ENCODE data around the gene KRTCAP2. TPM values are rescaled to one million over a fixed set of nuclear protein-coding genes. Genes with fewer than 3 reads are reported as not detected.
A peak's percentile ranks its signal among the peaks of the same experiment; 100 is the strongest.
"Not testable (repeated sequence)": the region's sequence is repeated elsewhere in the genome, so short reads cannot be mapped to it uniquely, and the experiment has no call there.

Gene KRTCAP2
- polyA plus RNA-seq, 3 donors = 140 to 153 (median 152) TPM

DNA sequence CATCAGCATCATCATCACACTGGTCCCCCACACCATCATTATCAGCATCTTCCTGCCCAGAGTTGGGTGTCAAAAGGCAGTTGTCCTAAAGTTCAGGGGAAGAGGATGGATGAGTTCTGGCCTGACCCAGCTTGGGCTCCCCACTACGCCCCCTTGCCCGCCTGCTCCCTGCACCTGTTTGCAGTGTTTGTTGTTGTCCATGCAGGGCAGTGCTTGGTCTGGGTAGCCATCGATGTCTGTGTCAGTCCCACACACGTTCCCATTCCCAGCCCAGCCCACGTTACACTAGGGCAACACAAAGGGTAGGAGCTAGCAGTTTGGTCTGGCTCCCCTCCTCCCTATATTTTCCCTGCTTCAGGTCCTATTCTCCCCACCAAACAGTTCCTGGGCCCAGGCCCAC, 27.8 kb upstream of the KRTCAP2 start:
- DNase-seq (ENCODE audit: low read depth in 3 of 3, low spot score in 2 of 3) = no peak

DNA sequence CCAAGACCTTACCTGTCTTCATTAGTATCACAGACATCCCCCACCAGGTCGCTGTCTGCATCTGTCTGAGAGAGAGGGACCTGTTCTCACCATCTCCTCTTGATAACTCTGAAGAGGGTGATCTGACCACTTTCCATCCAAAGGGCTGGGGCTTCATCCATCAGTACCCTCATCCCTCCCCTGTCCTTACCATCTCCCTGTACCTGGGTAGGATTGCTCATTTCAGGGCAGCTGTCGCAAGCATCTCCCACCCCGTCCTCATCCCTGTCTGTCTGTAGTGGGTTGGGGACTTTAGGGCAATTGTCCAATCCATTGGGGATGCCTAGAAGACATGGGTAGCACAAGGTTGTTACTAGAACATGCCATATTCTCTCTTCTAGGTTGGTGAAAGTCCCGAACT, 26.7 kb upstream of the KRTCAP2 start:
- DNase-seq (ENCODE audit: low read depth in 3 of 3, low spot score in 2 of 3) = no peak

DNA sequence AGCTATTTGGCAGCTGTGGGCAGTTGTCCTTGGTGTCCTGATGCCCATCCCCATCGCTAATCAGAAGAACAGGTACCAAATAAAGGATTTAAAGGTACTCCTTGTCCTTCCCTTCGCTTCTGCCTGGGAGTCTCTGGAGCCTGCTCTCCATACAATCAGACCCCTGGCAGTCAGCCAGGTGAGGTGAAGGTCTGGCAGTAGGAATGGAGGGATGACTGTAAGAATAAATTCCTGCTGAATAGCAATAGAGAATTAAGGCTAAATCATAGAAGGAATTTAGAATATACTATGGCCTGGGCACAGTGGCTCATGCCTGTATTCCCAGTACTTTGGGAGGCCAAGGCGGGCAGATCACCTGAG, 25.4 kb upstream of the KRTCAP2 start:
- no peak for DNase-seq (ENCODE audit: low read depth in 3 of 3, low spot score in 2 of 3)

- DNase-seq (ENCODE audit: low read depth in 3 of 3, low spot score in 2 of 3) = no peak
Observed at GRCh38 chr1:155197901-155198546, 24.9 kb upstream of the KRTCAP2 start.

DNA sequence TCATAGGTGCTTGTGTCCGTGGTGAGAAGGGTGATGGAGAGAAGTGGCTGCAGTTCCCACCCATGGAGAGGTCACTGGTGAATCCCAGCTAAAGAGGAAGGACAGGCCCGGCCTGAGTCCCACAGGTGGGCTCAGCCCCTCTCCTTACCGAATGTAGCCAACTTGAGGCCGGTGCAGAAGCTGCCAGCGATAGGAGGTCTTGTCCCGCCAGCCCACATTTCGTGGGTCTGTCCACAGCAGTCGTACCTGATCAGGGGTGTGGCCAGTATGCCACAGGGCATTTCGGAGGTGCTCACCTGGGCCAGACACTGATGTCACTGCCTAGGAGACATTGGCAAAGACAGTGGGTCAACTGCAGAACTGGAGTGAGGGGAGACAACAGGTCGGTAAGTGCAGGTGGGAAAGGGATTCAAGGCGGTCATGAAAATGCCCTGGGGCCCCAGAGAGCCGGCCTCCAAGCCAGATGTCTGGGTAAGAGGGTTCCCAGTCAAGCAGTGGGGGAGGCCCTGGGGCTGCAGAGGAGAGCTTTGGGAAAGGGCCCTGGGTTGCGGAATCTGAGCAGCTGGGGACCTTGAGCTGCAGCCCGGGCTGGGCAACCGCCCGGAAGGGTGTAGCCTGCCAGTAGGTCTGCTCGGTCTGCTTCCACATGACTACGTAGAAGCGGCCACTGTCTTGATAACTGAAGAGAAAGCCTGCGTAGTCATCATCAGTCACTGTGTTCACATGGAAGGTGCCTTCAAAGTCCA, 24.0 kb upstream of the KRTCAP2 start:
- no peak for DNase-seq (ENCODE audit: low read depth in 3 of 3, low spot score in 2 of 3)

DNA sequence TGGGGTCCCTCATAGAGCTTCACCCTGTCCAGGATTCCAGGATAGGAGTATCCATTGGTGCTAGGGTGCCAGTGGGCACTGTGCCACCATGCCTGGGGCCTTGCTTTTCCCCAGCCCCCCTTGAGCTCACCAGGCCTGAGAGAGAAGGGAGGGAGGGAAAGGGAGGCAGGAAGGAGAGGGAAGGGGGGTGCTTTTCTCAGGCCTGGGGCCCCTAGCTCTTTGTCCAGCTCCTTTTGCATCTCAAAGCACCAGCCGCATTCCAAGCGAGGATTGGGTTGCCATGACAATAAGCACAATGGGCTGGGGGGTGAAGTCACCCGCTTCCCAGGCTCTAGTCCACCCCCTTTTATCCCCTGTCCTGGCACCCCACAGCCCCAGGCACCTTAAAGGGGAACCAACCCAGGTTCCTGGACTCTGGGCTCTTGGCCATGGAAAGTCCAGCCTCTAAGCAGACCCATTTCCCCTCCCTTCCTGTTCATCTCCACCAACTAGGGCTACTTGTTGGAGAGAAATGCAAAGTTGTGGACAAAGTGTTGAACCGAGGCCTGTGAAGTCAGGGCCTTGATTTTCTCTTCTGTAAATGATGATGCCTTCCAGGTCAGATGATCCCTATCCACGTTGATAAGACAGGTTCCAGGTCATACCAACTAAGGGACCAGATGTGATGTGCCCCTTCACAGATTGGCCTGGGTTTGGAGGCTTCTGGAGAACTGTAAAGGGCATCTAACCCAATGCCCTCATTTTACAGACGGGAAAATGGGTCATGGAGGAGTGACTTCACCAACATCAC, 23.2 kb upstream of the KRTCAP2 start:
- DNase-seq (ENCODE audit: low read depth in 3 of 3, low spot score in 2 of 3) = no peak

GRCh38 chr1:155195201-155196102, 22.3 kb upstream of the KRTCAP2 start:
- DNase-seq (ENCODE audit: low read depth in 3 of 3, low spot score in 2 of 3) = no peak

GRCh38 chr1:155193991-155194240, 20.8 kb upstream of the KRTCAP2 start:
- DNase-seq (ENCODE audit: low read depth in 3 of 3, low spot score in 2 of 3) = not testable (repeated sequence)

DNA sequence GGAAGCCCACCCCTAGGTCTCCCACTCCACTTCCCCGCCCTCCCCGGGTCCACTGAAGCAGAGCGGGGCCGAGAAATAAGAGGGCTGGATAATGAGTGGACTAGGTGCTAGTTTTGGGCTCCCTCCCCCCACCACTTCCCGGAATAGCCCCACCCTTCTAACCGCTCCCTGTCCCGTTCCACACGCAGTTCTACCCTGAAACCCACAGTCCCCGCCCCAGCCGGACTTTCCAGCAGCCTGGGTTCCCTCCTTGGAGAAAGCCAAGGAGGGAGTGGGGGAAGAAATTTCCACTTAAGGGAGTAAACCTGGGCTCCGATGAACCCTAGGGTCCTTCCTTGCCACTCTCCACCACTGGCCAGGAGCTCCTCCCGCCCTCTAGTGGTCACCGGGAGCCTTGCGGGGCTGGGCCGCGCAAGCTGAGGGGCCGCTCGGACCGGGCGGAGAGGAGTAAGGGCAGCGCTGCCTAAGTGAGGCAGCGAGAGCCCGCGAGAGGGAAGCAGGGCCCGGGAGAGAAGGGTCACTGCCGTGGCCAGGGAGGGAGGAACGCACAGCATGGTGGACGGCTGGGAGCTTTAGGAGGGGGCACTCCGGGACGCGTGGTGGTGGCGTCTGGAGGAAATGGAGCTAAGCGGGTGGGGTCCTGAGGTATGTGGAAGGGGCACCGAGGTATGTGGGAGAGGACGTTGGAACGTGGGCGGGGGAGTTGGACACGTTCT, 20.3 kb upstream of the KRTCAP2 start:
- DNase-seq (ENCODE audit: low read depth in 3 of 3, low spot score in 2 of 3) = peak; percentile 79 to 82 (median 80)

DNA sequence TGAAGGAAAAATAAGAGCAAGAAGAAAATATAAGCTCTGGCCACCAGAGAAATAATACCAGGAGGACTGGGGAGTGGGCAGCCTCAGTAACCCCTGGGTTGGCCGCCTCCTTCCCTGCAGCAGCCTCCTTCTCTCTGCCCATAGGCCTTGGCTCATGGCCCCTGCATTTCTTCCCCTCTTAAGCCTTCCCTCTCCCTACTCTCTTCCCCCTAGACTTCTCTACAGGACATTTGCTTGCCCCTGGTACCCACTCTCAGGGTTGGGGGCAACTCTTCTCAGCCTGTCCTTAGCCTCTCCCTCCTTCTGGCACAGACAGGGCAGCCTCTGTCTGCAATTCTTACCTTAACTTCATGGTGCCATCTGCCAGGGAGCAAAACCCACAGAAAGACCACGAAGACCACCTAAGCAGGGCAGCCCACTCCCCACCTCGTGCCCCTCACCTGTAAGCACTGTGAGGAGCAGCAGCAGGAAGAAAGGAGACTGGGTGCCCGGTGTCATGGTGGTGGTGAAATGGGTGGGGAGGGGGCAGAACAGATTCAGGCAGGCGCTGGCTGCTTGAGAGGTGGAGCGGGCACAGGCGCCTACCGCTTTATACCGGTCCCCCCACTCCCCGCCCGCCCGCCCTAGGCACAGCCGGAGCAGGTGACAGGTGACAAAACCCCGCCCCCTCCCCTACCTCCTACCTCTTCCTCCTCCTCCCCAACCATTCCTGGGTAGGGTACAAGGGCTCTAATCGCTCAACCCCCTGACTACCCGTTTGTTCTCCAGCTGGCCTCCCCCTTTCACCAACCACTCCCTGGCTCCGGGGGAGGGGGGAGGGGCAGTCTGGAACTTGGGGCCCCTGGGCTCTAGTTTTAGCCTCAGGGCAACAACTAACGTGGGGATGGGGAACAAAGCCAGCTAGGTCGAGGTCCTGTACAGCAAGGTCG, 19.5 kb upstream of the KRTCAP2 start:
- no peak for DNase-seq (ENCODE audit: low read depth in 3 of 3, low spot score in 2 of 3)

DNA sequence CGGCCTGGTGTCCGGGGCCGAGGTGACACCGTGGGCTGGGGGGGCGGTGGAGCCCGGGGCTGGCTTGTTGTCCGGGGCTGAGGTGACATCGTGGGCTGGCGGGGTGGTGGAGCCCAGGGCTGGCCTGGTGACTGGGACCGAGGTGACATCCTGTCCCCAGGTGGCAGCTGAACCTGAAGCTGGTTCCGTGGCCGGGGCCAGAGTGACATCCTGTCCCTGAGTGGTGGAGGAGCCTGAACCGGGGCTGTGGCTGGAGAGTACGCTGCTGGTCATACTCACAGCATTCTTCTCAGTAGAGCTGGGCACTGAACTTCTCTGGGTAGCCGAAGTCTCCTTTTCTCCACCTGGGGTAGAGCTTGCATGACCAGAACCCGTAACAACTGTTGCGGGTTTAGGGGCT, 18.8 kb upstream of the KRTCAP2 start:
- DNase-seq (ENCODE audit: low read depth in 3 of 3, low spot score in 2 of 3) = no peak

- not testable (repeated sequence) for DNase-seq (ENCODE audit: low read depth in 3 of 3, low spot score in 2 of 3)
Observed at GRCh38 chr1:155189926-155190325, 16.8 kb upstream of the KRTCAP2 start.

DNA sequence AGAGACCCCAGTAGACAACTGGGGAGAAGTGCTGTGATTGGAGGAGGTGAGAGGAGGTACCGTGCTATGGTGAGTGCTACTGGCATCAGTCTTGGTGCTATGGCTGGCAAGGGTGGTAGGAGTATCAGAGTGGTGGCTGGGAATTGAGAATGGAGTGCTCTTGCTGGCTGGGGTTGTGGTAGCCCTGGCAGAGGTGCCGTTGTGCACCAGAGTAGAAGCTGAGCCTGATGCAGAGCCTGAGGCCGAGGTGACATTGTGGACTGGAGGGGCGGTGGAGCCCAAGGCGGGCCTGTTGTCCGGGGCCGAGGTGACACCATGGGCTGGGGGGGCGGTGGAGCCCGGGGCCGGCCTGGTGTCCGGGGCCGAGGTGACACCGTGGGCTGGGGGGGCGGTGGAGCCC, 15.2 kb upstream of the KRTCAP2 start:
- no peak for DNase-seq (ENCODE audit: low read depth in 3 of 3, low spot score in 2 of 3)

- no peak for DNase-seq (ENCODE audit: low read depth in 3 of 3, low spot score in 2 of 3)
Observed at GRCh38 chr1:155187456-155187891, 14.4 kb upstream of the KRTCAP2 start.

DNA sequence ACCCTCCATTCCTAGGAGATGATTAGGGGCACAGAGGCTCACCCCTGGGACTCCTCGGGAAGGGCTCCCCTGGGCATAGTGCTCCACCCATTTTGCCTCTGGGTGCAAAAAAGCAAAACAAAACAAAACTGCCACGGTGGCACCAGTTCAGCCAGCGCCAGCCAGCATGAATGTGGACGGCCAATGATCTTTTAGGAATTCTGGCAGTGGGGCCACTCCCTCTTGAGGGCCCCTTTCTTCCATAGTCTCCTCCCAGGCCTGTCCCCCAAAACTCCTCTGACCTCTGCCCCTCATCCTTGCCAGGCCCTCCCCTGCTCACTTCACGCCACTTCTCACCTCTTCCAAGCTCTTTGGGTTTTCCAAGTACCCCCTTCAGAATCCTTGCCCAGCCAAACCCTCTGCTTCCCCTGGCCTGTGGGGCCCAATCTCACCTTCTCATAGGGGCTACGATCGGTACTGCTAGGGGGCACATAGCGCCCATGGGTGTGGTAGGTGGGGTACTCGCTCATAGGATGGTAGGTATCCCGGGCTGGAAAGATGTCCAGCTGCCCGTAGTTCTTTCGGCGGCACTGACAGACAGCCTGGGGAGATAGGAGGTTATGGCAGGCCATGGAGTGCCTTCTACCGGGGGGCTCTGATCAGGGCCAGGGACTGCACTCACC, 13.8 kb upstream of the KRTCAP2 start:
- DNase-seq (ENCODE audit: low read depth in 3 of 3, low spot score in 2 of 3) = no peak

- no peak for DNase-seq (ENCODE audit: low read depth in 3 of 3, low spot score in 2 of 3)
Observed at GRCh38 chr1:155186067-155186793, 13.1 kb upstream of the KRTCAP2 start.

DNA sequence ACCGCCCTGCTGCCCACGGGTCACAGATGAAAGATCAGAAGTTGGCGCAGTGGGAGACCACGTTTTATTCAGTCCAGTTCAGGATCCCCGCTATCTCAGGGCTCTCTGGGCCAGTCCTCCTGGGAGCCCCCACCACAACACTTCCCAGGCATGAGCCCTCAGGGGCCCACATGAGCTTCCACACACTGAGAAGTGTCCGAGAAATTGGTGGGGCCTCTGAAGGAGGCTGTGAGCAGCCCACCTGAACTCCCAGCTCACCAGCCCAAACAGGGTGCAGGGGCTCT, 12.6 kb upstream of the KRTCAP2 start:
- no peak for DNase-seq (ENCODE audit: low read depth in 3 of 3, low spot score in 2 of 3)
